Measurements from ENCODE around the gene SMIM8. TPM values are rescaled to one million over a fixed set of nuclear protein-coding genes. Genes with fewer than 3 reads are reported as not detected.

The SMIM8 gene
- total RNA-seq, 1 donor from 2014 or later: 31.7 TPM

GRCh38 chr6:87282743-87283142 is 39.6 kb upstream of the SMIM8 start:
- no peaks in the 10 kb centered on the region for H3K27me3 Mint-ChIP-seq (ENCODE audit: insufficient read depth, low read depth)
- no peak overlapping the region for H2AFZ ChIP-seq (replicated peaks)
- no peaks in the 10 kb centered on the region for H4K20me1 ChIP-seq (ENCODE audit: low read depth)
- no peak overlapping the region for H3K9ac ChIP-seq
- H3F3A ChIP-seq (ENCODE audit: low read depth): no peaks in the 10 kb centered on the region
- H3K79me2 ChIP-seq (ENCODE audit: low read depth): no peaks in the 10 kb centered on the region
- H3K4me3 Mint-ChIP-seq: no peak overlapping the region
- no peaks in the 10 kb centered on the region for H3K36me3 ChIP-seq
- no peaks in the 10 kb centered on the region for H3K9me3 ChIP-seq (ENCODE audit: low read depth)
- H3K36me3 Mint-ChIP-seq: no peaks in the 10 kb centered on the region
- peaks cover 6% of the 10 kb centered on the region for H3K4me1 ChIP-seq
- H3K9me3 Mint-ChIP-seq: no peaks in the 10 kb centered on the region
- no peaks in the 10 kb centered on the region for H3K27me3 ChIP-seq
- no peak overlapping the region for H3K4me2 ChIP-seq
- no peak overlapping the region for H3K27ac ChIP-seq
- H3K4me3 ChIP-seq: no peak overlapping the region
- H3K4me1 Mint-ChIP-seq: no peaks in the 10 kb centered on the region
- TF ChIP-seq EZH2 (IDR thresholded peaks at IDR 0.05) (no peak), EZH2phosphoT487 (IDR thresholded peaks at IDR 0.05) (no peak)
- H3K27ac Mint-ChIP-seq: no peak overlapping the region
- DNase-seq (ENCODE audit: low spot score): no peak

- H3K36me3 Mint-ChIP-seq: no peaks in the 10 kb centered on the region
- Histone ChIP-seq H3K27ac (no peak overlapping the region), H3K4me1 (peaks cover 6% of the 10 kb centered on the region), H3K36me3 (no peaks in the 10 kb centered on the region), H4K20me1 (ENCODE audit: low read depth) (no peaks in the 10 kb centered on the region), H2AFZ (replicated peaks) (no peak overlapping the region), H3K27me3 (no peaks in the 10 kb centered on the region), H3K9me3 (ENCODE audit: low read depth) (no peaks in the 10 kb centered on the region), H3K79me2 (ENCODE audit: low read depth) (no peaks in the 10 kb centered on the region), H3K4me2 (no peak overlapping the region), H3K4me3 (no peak overlapping the region), H3K9ac (no peak overlapping the region), H3F3A (ENCODE audit: low read depth) (no peaks in the 10 kb centered on the region)
- no peak overlapping the region for H3K27ac Mint-ChIP-seq
- TF ChIP-seq EZH2phosphoT487 (IDR thresholded peaks at IDR 0.05) (no peak), EZH2 (IDR thresholded peaks at IDR 0.05) (no peak), CTCF (IDR thresholded peaks at IDR 0.05) (no peak)
- H3K27me3 Mint-ChIP-seq (ENCODE audit: insufficient read depth, low read depth): no peaks in the 10 kb centered on the region
- no peaks in the 10 kb centered on the region for H3K9me3 Mint-ChIP-seq
- no peak overlapping the region for H3K4me3 Mint-ChIP-seq
- DNase-seq (ENCODE audit: low spot score): no peak
- no peaks in the 10 kb centered on the region for H3K4me1 Mint-ChIP-seq
Measured at GRCh38 chr6:87283461-87283860, 38.9 kb upstream of the SMIM8 start.

- no peak overlapping the region for H3K4me2 ChIP-seq
- peaks cover 6% of the 10 kb centered on the region for H3K4me1 ChIP-seq
- H3K4me1 Mint-ChIP-seq: no peaks in the 10 kb centered on the region
- H3F3A ChIP-seq (ENCODE audit: low read depth): no peaks in the 10 kb centered on the region
- H3K27me3 Mint-ChIP-seq (ENCODE audit: insufficient read depth, low read depth): no peaks in the 10 kb centered on the region
- DNase-seq (ENCODE audit: low spot score): no peak
- no peaks in the 10 kb centered on the region for H3K36me3 Mint-ChIP-seq
- no peak overlapping the region for H3K27ac ChIP-seq
- no peak overlapping the region for H2AFZ ChIP-seq (replicated peaks)
- no peak overlapping the region for H3K4me3 ChIP-seq
- H3K9me3 ChIP-seq (ENCODE audit: low read depth): no peaks in the 10 kb centered on the region
- H3K9me3 Mint-ChIP-seq: no peaks in the 10 kb centered on the region
- H3K79me2 ChIP-seq (ENCODE audit: low read depth): no peaks in the 10 kb centered on the region
- no peaks in the 10 kb centered on the region for H3K36me3 ChIP-seq
- H3K4me3 Mint-ChIP-seq: no peak overlapping the region
- H3K27ac Mint-ChIP-seq: no peak overlapping the region
- TF ChIP-seq EZH2 (IDR thresholded peaks at IDR 0.05) (no peak), EZH2phosphoT487 (IDR thresholded peaks at IDR 0.05) (no peak), CTCF (IDR thresholded peaks at IDR 0.05) (no peak)
- H3K27me3 ChIP-seq: no peaks in the 10 kb centered on the region
- no peak overlapping the region for H3K9ac ChIP-seq
- no peaks in the 10 kb centered on the region for H4K20me1 ChIP-seq (ENCODE audit: low read depth)
Measured at GRCh38 chr6:87287251-87287650, 35.1 kb upstream of the SMIM8 start.

- Mint-ChIP-seq H3K36me3 (no peaks in the 10 kb centered on the region), H3K27me3 (ENCODE audit: insufficient read depth, low read depth) (no peaks in the 10 kb centered on the region), H3K9me3 (no peaks in the 10 kb centered on the region), H3K4me1 (no peaks in the 10 kb centered on the region), H3K27ac (no peak overlapping the region), H3K4me3 (no peak overlapping the region)
- no peak for DNase-seq (ENCODE audit: low spot score)
- H3K9ac ChIP-seq: no peak overlapping the region
- H3F3A ChIP-seq (ENCODE audit: low read depth): no peaks in the 10 kb centered on the region
- H3K36me3 ChIP-seq: no peaks in the 10 kb centered on the region
- H3K27ac ChIP-seq: no peak overlapping the region
- no peak overlapping the region for H3K4me2 ChIP-seq
- no peak overlapping the region for H2AFZ ChIP-seq (replicated peaks)
- no peaks in the 10 kb centered on the region for H3K27me3 ChIP-seq
- no peaks in the 10 kb centered on the region for H3K9me3 ChIP-seq (ENCODE audit: low read depth)
- H4K20me1 ChIP-seq (ENCODE audit: low read depth): no peaks in the 10 kb centered on the region
- TF ChIP-seq EZH2phosphoT487 (IDR thresholded peaks at IDR 0.05): no peak
- TF ChIP-seq CTCF (IDR thresholded peaks at IDR 0.05): no peak
- TF ChIP-seq EZH2 (IDR thresholded peaks at IDR 0.05): no peak
- H3K79me2 ChIP-seq (ENCODE audit: low read depth): no peaks in the 10 kb centered on the region
- H3K4me1 ChIP-seq: no peaks in the 10 kb centered on the region
- H3K4me3 ChIP-seq: no peak overlapping the region
Measured at GRCh38 chr6:87289571-87289970, 32.8 kb upstream of the SMIM8 start.

Measured in neural progenitor cell (in vitro differentiated cells).